ENCODE results near the gene LMBRD2.

LMBRD2 gene

GRCh38 chr5:36056422-36056821 lies 95.3 kb downstream of the LMBRD2 start:
- Histone ChIP-seq H2AFZ (ENCODE audit: low read length) (no peak overlapping the region), H3K79me2 (ENCODE audit: low read length) (no peaks in the 10 kb centered on the region), H3K9me3 (replicated peaks; ENCODE audit: insufficient read depth, low read length) (no peaks in the 10 kb centered on the region), H4K20me1 (ENCODE audit: insufficient read depth, low read length) (no peaks in the 10 kb centered on the region), H3K4me1 (ENCODE audit: low read length) (no peaks in the 10 kb centered on the region), H3K4me3 (ENCODE audit: low read length) (no peak overlapping the region), H3K4me2 (ENCODE audit: low read depth, low read length) (no peak overlapping the region), H3K9ac (ENCODE audit: low read length) (no peak overlapping the region), H3K36me3 (replicated peaks; ENCODE audit: insufficient read depth, low read length) (no peaks in the 10 kb centered on the region), H3K27ac (ENCODE audit: low read length) (no peak overlapping the region), H3F3A (ENCODE audit: insufficient read depth, low read length) (no peaks in the 10 kb centered on the region), H3K9me2 (replicated peaks; ENCODE audit: insufficient read depth, low read length) (no peaks in the 10 kb centered on the region), H3K27me3 (replicated peaks; ENCODE audit: insufficient read depth, low read length) (no peaks in the 10 kb centered on the region)
- no peak for DNase-seq
- TF ChIP-seq EZH2phosphoT487 (IDR thresholded peaks at IDR 0.05; ENCODE audit: low read length) (no peak), EZH2 (optimal IDR thresholded peaks at IDR 0.05; ENCODE audit: low read depth, low read length) (no peak), CTCF (IDR thresholded peaks at IDR 0.05; ENCODE audit: low read length) (no peak)

GRCh38 chr5:36055984-36056383 lies 95.7 kb downstream of the LMBRD2 start:
- H2AFZ ChIP-seq (ENCODE audit: low read length) = no peak overlapping the region
- no peaks in the 10 kb centered on the region for H4K20me1 ChIP-seq (ENCODE audit: insufficient read depth, low read length)
- no peaks in the 10 kb centered on the region for H3K79me2 ChIP-seq (ENCODE audit: low read length)
- no peaks in the 10 kb centered on the region for H3K4me1 ChIP-seq (ENCODE audit: low read length)
- H3K9ac ChIP-seq (ENCODE audit: low read length) = no peak overlapping the region
- no peak overlapping the region for H3K4me3 ChIP-seq (ENCODE audit: low read length)
- no peaks in the 10 kb centered on the region for H3F3A ChIP-seq (ENCODE audit: insufficient read depth, low read length)
- no peaks in the 10 kb centered on the region for H3K9me3 ChIP-seq (replicated peaks; ENCODE audit: insufficient read depth, low read length)
- no peaks in the 10 kb centered on the region for H3K27me3 ChIP-seq (replicated peaks; ENCODE audit: insufficient read depth, low read length)
- H3K4me2 ChIP-seq (ENCODE audit: low read depth, low read length) = no peak overlapping the region
- TF ChIP-seq EZH2 (optimal IDR thresholded peaks at IDR 0.05; ENCODE audit: low read depth, low read length) (no peak), CTCF (IDR thresholded peaks at IDR 0.05; ENCODE audit: low read length) (no peak), EZH2phosphoT487 (IDR thresholded peaks at IDR 0.05; ENCODE audit: low read length) (no peak)
- no peak for DNase-seq
- no peaks in the 10 kb centered on the region for H3K36me3 ChIP-seq (replicated peaks; ENCODE audit: insufficient read depth, low read length)
- H3K27ac ChIP-seq (ENCODE audit: low read length) = no peak overlapping the region
- H3K9me2 ChIP-seq (replicated peaks; ENCODE audit: insufficient read depth, low read length) = no peaks in the 10 kb centered on the region

GRCh38 chr5:36054647-36055046 lies 97.0 kb downstream of the LMBRD2 start:
- no peaks in the 10 kb centered on the region for H3K4me1 ChIP-seq (ENCODE audit: low read length)
- no peak overlapping the region for H3K4me3 ChIP-seq (ENCODE audit: low read length)
- H3K27me3 ChIP-seq (replicated peaks; ENCODE audit: insufficient read depth, low read length) = no peaks in the 10 kb centered on the region
- no peak overlapping the region for H3K27ac ChIP-seq (ENCODE audit: low read length)
- no peaks in the 10 kb centered on the region for H3F3A ChIP-seq (ENCODE audit: insufficient read depth, low read length)
- no peak overlapping the region for H3K4me2 ChIP-seq (ENCODE audit: low read depth, low read length)
- TF ChIP-seq EZH2 (optimal IDR thresholded peaks at IDR 0.05; ENCODE audit: low read depth, low read length) (no peak), EZH2phosphoT487 (IDR thresholded peaks at IDR 0.05; ENCODE audit: low read length) (no peak), CTCF (IDR thresholded peaks at IDR 0.05; ENCODE audit: low read length) (no peak)
- H3K36me3 ChIP-seq (replicated peaks; ENCODE audit: insufficient read depth, low read length) = no peaks in the 10 kb centered on the region
- no peaks in the 10 kb centered on the region for H3K9me2 ChIP-seq (replicated peaks; ENCODE audit: insufficient read depth, low read length)
- no peak overlapping the region for H3K9ac ChIP-seq (ENCODE audit: low read length)
- no peak for DNase-seq
- no peaks in the 10 kb centered on the region for H3K9me3 ChIP-seq (replicated peaks; ENCODE audit: insufficient read depth, low read length)
- H3K79me2 ChIP-seq (ENCODE audit: low read length) = no peaks in the 10 kb centered on the region
- H2AFZ ChIP-seq (ENCODE audit: low read length) = no peak overlapping the region
- no peaks in the 10 kb centered on the region for H4K20me1 ChIP-seq (ENCODE audit: insufficient read depth, low read length)
